ENCODE results near the gene ABHD8. TPM values are rescaled to one million over a fixed set of nuclear protein-coding genes. Genes with fewer than 3 reads are reported as not detected.

Gene ABHD8
- total RNA-seq, result 9.5 and 11.7 TPM in 2 replicates

DNA sequence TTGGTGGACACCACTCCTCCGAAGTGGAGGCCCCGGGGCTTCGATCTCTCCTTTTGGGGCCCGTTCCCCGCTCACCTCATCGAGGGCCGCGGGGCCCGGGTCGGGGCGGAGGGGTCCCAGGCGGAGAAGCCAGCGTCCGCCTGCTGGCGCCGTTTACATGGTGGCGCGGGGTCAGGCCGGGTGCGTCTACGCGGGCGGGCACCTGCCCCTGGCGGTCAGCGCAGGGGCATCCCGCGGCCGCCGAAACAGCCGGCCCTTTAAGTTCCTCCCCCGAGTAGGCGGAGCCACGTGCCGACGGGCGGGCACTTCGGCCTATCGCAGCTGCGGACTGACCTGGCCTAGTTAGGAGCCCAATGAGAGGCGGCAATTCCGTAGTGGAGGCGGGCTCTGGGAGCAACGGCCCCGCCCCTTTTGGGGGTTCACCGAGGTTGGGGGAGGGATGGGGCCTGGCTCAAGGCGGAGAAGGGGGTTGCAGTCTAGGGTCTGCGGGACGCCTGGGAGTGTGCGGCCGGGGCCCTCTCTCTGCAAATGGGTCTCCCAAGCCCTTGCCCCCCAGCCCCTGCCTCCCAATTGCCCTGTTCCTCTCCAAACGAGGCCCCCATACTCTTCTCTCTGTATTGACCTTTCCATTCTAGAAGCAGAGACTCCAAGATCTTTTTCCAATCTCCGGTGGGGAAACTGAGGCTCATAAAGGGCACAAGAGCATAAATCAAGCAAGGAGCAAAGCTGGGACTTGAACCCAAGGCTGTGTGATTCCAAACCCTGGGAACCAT, at the start of gene ABHD8:
TSS of gene ABHD8 (minus strand) at position 259 of the 773 bp plus-strand sequence. CDS start 1,809 bp downstream, outside the sequence.
- peak; percentile 98 for DNase-seq

- DNase-seq, result peak; percentile 20
Measured at GRCh38 chr19:17352608-17353280, 49.5 kb upstream of the ABHD8 start.

DNA sequence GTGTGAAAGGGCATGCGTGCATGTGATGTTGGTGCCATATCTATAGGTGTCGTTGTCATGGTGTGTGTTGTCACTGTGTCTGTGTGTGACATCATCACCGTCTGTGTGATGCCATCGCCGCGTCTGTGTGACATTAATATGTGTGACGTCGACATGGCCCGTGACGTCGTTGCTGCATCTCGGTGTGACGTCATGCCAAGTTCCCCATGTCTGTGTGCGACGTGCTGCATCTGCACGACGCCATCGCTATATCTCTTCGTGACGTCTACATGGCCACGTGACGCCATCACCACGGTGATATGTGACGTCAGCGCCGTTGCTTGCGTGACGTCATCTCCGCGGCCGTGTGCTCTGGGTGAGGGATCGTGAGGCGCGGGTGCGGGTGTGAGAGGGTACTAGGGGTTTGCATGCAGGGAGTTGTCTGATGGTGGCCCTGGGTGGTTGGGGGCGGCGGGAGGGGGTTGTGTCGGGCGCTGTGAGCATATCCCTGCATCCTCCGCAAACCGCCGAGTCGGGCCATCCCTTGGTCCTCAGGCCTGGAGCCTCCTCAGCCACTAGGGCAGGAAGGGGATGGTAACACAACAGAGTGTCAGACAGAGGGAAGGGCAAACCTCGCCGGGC, 48.7 kb upstream of the ABHD8 start:
- DNase-seq, result no peak

- DNase-seq, result peak; percentile 92
Measured at GRCh38 chr19:17348700-17349099, 45.5 kb upstream of the ABHD8 start.

DNA sequence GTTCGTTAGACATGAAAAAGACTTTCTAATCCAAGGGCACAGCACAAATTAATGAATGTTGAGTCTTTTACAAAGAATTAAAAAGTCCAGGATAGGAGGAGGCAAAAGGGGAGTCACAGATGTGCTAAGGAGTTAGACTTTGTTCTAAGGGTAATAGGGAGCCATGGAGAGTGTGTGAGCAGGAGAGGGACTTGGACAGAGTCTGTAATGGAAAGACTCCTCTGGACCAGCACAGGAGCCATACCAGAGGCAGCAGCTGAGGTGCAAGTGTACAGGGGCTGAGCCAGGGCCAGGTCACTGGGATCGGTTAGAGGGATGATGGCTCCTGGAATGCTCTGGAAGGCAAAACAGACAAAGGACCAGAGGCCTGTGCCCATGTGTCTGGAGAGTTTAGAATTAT, 44.7 kb upstream of the ABHD8 start:
- DNase-seq, result peak; percentile 20

DNA sequence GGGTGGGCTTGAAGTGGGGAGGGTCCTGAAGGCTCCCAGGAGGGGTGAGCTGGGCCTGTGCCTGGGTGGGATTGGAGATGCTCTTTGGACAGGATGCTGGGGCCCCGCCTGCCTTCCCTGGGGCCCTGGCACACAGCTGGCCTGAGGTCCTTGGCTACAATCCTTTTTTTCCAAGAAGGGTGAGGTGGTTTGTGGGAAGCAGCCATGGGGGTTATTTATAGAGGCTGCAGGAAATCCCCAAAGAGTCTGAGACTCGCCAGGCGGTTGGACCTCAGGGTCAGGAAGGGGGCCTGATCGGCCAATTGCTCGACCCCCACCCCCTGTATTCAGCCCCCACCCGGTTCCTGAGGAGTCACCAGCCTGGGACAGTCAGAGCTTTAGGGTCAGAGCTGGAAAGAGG, 44.1 kb upstream of the ABHD8 start:
- DNase-seq, result peak; percentile 64

- DNase-seq, result peak; percentile 77
Measured at GRCh38 chr19:17346109-17346671, 43.0 kb upstream of the ABHD8 start.

- DNase-seq, result no peak
Measured at GRCh38 chr19:17341845-17342244, 38.6 kb upstream of the ABHD8 start.

DNA sequence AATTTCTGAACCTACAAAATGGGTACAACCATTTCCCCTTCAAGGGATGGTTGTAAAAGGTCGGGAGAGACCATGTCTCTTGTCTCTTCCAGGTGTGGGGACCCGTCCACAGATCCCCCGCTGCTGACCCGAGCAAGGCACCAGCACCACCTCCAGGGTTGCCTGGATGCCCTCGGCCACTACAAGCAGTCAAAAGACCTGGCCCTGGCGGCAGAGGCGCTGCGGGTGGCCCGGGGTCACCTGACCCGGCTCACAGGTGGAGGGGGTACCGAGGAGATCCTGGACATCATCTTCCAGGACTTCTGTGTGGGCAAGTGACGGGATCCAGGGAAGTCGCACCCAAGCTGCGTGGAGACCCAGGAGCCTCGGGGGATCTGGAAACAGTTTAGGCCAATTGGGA, 38.2 kb upstream of the ABHD8 start:
- no peak for DNase-seq

DNA sequence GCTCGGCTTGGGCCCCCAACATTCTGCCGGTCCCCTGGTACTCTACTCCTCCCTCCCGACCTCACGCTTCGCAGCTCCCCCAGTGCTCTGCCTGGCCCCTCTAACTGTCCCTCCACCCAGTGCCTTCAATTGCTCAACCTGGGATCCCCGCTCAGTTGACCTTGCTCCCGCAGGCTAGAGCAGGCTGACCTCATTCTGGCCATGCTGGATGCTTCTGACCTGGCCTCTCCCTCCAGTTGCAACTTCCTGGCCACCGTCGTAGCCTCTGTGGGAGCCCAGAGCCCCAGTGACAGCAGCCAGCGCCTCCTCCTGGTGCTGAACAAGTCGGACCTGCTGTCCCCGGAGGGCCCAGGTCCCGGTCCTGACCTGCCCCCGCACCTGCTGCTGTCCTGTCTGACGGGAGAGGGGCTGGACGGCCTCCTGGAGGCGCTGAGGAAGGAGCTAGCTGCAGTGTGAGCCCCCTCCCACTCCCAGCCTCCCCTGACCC, 37.7 kb upstream of the ABHD8 start:
- no peak for DNase-seq

DNA sequence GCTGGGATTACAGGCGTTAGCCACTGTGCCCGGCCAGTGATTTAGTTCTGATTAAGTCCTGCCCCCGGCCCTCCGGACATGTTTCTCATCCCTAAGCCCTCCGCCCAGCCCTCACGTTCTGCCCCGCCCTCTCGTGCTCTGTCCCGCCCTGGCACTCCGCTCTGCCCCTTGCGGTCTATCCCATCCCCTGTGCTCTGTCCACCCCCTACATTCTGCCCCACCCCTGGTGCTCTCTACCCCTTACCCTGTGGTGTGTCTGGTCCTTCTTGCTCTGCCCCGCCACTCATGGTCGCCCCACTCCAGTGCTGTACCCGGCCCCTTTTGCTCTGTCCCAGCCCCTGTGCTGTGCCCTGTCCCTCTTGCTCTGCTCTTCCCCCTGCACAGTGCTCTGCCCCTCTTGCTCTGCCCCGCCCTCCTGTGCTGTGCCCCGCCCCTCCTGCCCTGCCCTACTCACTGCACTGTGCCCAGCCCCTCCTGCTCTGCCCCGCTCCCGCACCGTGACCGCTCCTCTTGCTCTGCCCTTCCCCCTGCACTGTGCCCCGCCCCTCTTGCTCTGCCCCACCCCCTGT, 37.2 kb upstream of the ABHD8 start:
- no peak for DNase-seq

DNA sequence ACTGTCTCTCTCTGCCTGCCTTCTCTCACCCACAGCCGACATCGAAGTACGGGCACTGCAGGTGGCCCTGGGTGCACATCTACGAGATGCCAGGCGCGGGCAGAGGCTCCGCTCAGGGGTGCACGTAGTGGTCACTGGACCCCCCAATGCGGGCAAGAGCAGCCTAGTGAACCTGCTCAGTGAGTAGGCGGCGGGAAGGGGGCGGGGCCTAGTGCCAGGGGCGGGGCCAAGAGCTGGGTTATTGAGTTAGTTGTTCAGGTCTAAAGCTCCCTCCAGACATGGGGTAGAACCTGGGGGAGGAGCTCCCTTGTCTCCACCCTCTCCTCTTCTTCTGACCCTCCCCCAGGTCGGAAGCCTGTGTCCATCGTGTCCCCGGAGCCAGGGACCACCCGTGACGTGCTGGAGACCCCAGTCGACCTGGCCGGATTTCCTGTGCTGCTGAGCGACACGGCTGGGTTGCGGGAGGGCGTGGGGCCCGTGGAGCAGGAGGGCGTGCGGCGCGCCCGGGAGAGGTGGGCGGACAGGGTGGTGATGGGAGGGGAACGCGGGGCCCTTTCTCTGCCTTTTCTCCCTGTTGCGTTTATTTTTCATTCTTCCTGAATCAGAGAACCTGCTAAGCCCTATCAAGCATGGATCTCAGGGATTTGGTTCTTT, 36.0 kb upstream of the ABHD8 start:
- DNase-seq, result no peak

DNA sequence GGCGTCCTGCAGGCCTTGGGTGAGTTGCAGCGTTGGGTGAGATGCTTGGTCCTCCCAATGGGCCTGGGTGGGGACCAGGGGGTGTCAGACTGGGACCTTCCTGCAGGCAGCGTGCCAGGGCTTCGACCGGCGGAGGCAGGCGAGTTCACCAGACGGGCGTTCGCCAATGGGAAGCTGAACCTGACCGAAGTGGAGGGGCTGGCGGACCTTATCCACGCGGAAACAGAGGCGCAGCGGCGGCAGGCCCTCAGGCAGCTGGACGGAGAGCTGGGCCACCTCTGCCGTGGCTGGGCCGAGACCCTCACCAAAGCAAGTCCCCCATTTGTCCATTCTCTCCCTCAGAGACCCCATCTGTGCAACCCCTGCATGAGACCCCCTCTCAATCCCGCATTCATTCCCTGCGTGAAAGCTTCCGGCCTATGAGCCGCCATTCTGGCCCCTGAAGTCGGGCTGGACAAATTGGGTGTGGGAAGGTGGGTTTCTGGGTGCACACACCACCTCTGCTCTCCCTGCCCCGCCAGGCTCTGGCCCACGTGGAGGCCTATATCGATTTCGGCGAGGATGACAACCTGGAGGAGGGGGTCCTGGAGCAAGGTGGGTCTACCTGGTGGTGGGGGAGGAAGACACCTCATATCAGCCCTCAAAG, 35.3 kb upstream of the ABHD8 start:
- DNase-seq, result no peak

DNA sequence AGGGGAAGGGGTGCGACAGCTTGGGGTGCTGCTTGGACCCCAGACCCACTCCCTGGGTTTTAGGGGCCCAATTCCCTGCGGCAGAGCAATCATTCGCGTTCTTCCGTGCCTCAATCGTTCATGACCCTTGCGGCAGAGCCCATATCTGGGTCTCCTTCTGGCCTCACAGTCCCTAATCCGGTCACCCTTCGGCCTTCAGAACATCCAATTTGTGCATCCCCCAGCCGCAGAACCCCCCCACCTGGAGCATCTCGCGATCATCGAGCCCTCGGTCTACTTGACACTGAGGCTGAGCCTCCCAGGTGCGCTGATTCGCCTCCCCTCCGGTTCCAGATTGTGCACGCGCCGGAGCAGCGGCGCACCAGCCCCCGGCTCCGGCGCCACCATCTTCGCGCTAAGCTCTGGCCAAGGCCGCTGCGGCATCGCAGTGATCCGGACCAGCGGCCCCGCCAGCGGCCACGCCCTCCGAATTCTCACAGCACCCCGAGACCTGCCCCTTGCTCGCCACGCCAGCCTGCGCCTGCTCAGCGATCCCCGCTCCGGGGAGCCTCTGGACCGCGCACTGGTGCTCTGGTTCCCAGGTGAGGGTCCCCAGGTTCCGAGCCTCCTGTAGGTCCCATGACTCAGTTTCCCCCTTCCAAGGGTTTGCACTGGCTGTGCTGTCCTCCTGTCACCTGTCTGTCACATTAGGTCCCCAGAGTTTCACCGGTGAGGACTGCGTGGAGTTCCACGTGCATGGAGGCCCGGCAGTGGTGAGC, 34.6 kb upstream of the ABHD8 start:
- DNase-seq, result no peak

DNA sequence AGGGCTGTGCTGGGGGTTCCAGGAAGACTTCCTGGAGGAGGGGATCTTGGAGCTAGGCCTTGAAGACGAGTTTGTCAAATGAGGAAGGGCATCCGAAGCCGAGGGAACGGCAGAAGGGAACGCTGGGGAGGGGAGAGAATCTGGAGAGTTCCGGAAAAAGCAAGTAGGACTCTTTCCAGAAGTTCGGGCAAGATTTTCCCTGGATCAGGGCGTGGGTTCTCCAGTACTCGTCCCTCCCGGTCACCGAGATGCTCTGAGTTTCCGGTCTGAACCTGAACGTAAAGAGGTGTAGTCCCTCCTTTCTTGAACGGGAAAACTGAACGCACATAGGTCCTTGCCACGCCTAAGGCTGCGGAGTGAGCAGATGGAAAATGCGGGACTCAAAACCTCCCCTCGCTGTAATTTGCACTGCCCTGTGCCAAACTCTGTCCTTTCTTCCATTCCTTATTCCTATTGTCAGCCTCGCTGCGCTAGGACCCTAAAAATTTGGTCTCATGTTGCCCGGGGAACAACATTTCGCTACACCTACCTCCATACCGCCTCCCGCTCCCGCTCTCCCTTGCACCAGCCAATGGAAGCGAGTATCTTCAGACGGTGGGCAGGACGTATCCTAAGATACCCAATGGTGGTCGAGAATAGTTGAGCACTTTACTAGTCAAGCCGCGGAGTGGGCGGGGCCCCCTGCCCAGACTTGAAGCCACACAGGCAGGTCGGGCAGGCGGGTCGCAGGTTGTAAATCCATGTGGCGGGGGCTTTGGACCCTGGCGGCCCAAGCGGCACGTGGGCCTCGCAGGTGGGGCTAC, 33.8 kb upstream of the ABHD8 start, which contains the start of gene GTPBP3:
TSS of gene GTPBP3 (plus strand) at position 682 of the 803 bp plus-strand sequence. CDS start at position 741, 59 bp downstream.
- peak; percentile 99 for DNase-seq

- DNase-seq, result no peak
Measured at GRCh38 chr19:17335575-17335974, 32.4 kb upstream of the ABHD8 start.

DNA sequence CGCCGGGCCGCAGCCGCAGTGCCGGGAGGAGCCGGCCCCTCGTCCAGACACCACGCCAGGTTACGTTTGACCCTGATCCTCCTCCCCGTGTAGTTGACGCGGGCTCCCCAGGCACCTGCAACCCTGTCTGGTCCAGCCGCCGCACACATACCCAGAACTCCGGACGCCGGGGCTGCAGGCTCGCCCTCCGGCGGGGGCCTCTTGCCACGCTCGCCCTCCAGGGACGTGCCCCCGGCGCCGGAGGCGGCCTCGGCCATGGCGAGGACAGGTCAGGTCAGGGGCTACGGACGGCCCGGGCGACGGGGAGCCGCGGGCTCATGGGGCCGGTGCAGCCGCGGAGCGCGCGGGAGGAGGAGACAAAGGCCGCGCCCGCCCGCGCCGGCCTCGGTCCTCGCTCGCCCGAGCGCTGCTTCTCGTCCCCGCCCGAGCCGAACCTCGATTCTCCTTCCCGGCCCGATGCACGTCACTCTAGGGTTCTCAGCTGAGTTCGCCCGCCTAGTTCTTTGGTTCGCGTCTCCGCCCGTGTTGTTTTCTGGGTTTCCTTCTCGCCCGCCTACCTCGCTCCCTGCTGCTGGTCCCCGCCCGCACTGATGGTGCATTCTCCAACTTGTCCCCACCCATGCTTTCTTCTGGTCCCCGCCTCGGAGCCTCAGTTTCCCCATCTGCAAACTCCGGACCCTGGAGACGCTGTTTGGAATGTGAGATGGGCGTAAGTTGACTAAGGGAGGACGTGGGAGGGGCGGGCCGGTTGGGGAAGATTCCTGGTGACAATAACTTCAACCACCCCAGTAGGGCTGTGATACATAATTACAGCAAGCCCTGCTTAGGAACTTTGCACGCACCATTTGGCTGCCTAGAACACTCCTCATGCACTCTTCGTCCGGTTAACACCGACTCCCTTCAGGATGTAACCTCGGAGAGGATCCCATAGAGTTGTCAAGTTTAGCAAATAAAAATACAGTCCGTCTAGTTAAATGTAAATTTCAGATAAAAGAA, 31.5 kb upstream of the ABHD8 start, which contains the start of gene ANO8:
TSS of gene ANO8 (minus strand) at position 442 of the 996 bp plus-strand sequence. CDS start at position 257, 185 bp downstream.
- DNase-seq, result peak; percentile 99

GRCh38 chr19:17333611-17334413, 30.6 kb upstream of the ABHD8 start:
- DNase-seq, result no peak
